ENCODE data around the gene BRD3OS.

DNA sequence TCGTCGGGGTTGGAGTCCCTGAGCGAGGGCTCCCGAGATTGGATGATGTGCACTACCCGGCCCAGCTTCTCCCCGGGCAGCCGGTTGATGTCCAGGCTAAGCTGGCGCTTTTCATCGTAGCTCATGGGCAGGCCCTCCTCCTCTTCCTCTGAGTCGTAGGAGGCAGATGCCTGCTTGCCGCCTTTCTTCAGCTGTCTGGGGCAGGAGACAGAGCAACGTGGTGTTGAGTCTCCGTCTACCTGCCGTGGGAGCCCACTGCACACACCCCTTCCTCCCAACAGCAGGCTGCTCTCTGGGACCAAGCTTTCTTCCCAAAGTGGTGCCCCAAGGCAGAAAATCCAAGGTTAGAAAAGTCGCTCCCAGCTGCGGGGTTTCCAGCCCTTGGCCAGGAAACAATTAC, 10.8 kb downstream of the BRD3OS start:
- TF ChIP-seq, protein P1, sequence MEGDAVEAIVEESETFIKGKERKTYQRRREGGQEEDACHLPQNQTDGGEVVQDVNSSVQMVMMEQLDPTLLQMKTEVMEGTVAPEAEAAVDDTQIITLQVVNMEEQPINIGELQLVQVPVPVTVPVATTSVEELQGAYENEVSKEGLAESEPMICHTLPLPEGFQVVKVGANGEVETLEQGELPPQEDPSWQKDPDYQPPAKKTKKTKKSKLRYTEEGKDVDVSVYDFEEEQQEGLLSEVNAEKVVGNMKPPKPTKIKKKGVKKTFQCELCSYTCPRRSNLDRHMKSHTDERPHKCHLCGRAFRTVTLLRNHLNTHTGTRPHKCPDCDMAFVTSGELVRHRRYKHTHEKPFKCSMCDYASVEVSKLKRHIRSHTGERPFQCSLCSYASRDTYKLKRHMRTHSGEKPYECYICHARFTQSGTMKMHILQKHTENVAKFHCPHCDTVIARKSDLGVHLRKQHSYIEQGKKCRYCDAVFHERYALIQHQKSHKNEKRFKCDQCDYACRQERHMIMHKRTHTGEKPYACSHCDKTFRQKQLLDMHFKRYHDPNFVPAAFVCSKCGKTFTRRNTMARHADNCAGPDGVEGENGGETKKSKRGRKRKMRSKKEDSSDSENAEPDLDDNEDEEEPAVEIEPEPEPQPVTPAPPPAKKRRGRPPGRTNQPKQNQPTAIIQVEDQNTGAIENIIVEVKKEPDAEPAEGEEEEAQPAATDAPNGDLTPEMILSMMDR (conservative IDR thresholded peaks at IDR 0.05; ENCODE audit: low read depth, low read length): no peak
- TF ChIP-seq MAZ (IDR thresholded peaks at IDR 0.05; ENCODE audit: borderline replicate concordance, low read depth, low read length) (no peak), RAD21 (IDR thresholded peaks at IDR 0.05; ENCODE audit: low read length) (no peak), ELK1 (IDR thresholded peaks at IDR 0.05; ENCODE audit: borderline replicate concordance, low read depth, low read length) (no peak), RFX5 (IDR thresholded peaks at IDR 0.05; ENCODE audit: low read depth, low read length) (no peak), POLR2A (IDR thresholded peaks at IDR 0.05; ENCODE audit: low read depth, low read length) (no peak), SMC3 (IDR thresholded peaks at IDR 0.05; ENCODE audit: low read depth, low read length) (no peak)
